Fibroblast of villous mesenchyme (primary cell): ENCODE results near the gene ADD3. TPM values are rescaled to one million over a fixed set of nuclear protein-coding genes. Genes with fewer than 3 reads are reported as not detected.
A peak's percentile ranks its signal among the peaks of the same experiment; 100 is the strongest.
"Not testable (repeated sequence)": the region's sequence is repeated elsewhere in the genome, so short reads cannot be mapped to it uniquely, and the experiment has no call there.

ENCODE experiments used
- DNase-seq: peaks from one replicate; pipeline ENCODE4 v3.0.0-alpha.2; 2010; ENCODE audit warnings: low read depth
- H3K4me3 ChIP-seq: 2 replicates; pipeline ENCODE4 v1.5.1; 2011; ENCODE audit warnings: low read depth, mild to moderate bottlenecking, low read length
- total RNA-seq: library from RNA; depleted of rRNA; stranded (reverse); fragments of >200 nt; gene quantifications from 2 replicates; pipeline ENCODE4 v1.2.3, GENCODE V29; 2012
- TF ChIP-seq, protein P1 (sequence below): IDR thresholded peaks from 2 replicates; pipeline ENCODE4 v1.5.1; 2012; ENCODE audit warnings: low read depth, mild to moderate bottlenecking, low read length; ENCODE audit not compliant: insufficient read depth

Gene ADD3
- total RNA-seq, 1 donor, result 97.6 TPM

DNA sequence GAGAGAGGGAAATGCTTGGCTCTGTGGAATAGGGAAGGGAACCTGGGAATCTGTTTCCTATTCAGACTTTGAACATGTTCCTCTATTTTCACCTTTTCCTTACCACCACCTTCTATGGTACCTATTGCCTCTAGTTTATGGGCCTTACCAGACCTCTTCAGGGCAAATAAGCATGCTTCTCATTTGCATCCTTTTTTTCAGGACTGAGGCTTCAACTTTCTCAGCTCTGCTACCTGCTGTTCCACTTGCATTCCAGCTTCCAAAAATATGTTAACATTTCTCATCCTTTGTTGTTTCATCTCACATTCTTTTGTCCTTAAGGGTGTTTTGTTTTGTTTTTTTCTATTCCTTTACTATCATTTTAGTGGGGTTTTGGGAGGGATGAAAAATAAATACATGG lies 121.7 kb downstream of the ADD3 start:
- TF ChIP-seq, protein P1, sequence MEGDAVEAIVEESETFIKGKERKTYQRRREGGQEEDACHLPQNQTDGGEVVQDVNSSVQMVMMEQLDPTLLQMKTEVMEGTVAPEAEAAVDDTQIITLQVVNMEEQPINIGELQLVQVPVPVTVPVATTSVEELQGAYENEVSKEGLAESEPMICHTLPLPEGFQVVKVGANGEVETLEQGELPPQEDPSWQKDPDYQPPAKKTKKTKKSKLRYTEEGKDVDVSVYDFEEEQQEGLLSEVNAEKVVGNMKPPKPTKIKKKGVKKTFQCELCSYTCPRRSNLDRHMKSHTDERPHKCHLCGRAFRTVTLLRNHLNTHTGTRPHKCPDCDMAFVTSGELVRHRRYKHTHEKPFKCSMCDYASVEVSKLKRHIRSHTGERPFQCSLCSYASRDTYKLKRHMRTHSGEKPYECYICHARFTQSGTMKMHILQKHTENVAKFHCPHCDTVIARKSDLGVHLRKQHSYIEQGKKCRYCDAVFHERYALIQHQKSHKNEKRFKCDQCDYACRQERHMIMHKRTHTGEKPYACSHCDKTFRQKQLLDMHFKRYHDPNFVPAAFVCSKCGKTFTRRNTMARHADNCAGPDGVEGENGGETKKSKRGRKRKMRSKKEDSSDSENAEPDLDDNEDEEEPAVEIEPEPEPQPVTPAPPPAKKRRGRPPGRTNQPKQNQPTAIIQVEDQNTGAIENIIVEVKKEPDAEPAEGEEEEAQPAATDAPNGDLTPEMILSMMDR, result no peak
- no peak overlapping the region for H3K4me3 ChIP-seq
- no peak for DNase-seq

DNA sequence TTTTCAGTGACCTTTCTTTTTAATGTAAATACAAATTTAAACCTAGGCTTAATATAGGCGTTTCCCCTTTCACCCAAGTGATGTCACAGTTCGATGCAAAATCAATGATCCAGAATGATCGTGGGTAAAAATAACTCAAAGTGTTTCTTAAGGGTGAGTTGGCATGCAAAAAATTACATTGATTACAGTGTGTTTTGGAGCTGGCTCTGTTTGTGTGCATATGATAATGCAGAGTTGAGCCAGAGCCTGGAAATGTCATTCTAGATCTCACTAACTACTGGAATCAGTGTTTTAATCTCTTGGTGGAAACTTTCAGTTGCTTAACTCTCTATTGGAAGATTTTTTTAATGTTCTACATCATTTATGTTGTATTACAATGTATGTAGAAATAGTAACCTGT lies 127.1 kb downstream of the ADD3 start:
- TF ChIP-seq, protein P1, result no peak
- H3K4me3 ChIP-seq, result no peak overlapping the region
- no peak for DNase-seq

DNA sequence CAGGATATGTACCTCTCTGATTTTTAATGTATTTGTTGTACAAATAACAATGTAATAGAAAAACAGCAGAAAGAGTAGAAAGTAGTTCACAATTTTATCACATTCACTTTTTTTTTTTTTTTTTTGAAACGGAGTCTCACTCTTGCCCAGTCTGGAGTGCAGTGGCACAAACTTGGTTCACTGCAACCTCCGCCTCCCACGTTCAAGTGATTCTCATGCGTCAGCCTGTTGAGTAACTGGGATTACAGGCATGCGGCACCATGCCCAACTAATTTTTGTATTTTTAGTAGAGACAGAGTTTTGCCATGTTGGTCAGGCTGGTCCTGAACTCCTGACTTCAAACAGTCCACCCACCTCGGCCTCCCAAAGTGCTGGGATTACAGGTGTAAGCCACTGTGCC lies 128.1 kb downstream of the ADD3 start:
- H3K4me3 ChIP-seq, DNase-seq: not testable (repeated sequence)

- H3K4me3 ChIP-seq, result no peak overlapping the region
- DNase-seq, result peak; percentile 85
- TF ChIP-seq, protein P1, result peak; percentile 78
These were observed 129.4 kb downstream of the ADD3 start for GRCh38 chr10:110137142-110137545.

GRCh38 chr10:110138197-110138812 lies 130.5 kb downstream of the ADD3 start:
- no peak overlapping the region for H3K4me3 ChIP-seq
- peak; percentile 68 for DNase-seq
- TF ChIP-seq, protein P1, result peak; percentile 62

DNA sequence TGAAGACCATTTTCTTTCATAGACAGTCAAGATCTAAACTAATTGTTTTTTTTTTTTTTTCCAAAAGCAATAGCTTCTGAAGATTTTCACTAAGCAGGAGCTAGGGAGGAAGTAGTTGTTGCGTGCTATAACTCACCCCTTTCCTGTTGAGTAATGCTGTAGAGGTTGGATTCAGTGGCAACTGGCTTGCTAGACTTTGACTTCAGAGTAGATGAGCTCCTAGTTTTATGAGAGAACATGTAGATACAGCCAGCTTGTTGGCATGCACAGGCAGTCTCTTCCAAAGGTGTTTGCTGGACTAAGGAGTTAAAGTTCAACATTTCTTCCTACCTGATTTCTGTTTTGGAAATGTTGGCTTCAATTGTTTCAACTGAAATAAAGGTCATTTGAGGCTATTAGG lies 133.4 kb downstream of the ADD3 start:
- no peak for DNase-seq
- no peak overlapping the region for H3K4me3 ChIP-seq
- TF ChIP-seq, protein P1, result no peak

- H3K4me3 ChIP-seq, result no peak overlapping the region
- no peak for DNase-seq
- TF ChIP-seq, protein P1, result no peak
These were observed 134.3 kb downstream of the ADD3 start for GRCh38 chr10:110141871-110142635.
